GM21367 (cell line): ENCODE results near the gene GBP6.
"Not testable (repeated sequence)": the region's sequence is repeated elsewhere in the genome, so short reads cannot be mapped to it uniquely, and the experiment has no call there.

Experiments used
- ATAC-seq: cut with Tn5 transposase; IDR thresholded peaks from one replicate; pipeline ENCODE4 v1.9.1; 2021; ENCODE audit not compliant: unreplicated experiment

GBP6 gene

DNA sequence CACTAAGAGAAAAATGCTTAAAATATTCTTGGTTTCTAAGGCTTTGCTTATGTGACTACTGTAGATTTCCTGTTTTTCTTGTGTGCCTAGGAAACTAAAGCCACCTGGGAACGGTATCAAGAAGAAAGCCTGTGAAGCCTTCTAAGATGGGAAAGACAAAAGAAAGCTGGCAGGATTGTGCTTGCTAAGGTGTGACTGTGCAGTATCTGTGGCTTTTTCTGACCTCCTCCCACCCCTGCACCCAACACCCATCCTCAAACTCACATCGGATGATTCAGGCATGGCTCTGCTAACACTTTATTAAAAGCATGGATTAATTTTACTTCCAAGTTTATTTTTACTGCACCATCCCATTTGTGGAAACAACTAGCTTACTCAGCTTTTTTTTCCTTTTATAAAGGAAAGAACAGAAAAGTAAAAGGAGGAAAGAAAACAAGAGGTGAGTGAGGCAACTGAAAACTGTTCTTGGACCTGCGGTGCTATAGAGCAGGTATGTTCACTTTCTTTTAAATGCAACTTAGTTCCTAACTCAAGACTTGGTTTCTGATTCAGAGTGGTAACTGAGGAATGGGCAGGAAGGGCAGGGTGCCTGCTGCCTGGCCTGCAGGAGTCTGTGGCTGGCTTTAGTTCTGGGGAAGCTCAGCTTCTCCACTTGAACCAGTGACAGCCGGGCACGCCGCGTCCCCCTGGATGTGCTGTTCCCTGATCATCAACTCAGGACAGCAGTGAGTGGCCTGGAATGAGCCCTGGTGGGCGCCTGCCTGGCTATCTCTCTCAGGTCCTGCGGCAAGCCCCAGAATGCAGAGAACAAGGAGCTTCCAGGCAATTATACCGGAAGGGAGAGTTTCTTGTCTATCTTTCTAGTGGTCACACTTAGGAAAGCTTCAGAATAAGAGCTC, at the start of gene GBP6:
GBP6 (plus strand) TSS at position 422 of the 899 bp plus-strand sequence. CDS start 4,493 bp downstream, outside the sequence.
- peak; percentile 22 for ATAC-seq

DNA sequence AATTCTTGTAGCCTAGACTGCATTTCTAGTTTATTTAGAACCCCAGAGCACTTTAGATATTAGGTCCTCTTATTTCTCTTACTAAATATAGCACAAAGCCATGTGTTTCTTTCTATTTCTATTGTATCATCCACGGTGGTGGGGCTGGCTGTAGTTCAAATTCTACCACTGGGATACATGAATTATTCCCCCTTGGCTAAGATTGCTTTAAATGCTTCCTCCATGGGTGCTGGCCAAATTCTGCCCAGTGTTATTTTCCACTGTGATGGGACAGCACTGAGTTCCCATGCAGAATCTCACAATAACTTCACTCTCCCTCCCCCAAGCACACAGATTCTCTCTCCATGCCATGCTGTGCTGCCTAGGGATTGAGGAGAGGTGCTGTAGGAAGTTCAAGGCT, 41.5 kb upstream of the GBP6 start:
- no peak for ATAC-seq

- ATAC-seq = no peak
Measured at GRCh38 chr1:89331890-89332289, 32.0 kb upstream of the GBP6 start.

DNA sequence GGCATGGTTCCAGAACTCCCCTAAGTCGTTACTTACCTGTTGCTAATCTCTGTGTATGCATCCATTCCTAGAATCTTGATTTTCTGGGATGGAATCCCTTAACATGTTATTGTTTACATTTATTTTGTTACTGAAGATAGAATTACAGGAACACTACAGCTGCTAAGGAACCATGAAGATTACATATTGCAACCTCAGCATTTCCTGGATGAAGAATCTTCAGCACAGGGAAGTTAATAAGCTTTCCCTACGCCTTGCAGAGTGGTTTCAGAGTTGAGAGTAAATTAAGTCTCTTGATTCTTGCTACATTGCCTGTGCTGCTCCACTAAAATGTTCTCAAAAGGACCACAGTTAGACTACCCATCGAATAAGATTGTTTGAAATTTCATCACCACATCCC, 31.4 kb upstream of the GBP6 start:
- no peak for ATAC-seq

DNA sequence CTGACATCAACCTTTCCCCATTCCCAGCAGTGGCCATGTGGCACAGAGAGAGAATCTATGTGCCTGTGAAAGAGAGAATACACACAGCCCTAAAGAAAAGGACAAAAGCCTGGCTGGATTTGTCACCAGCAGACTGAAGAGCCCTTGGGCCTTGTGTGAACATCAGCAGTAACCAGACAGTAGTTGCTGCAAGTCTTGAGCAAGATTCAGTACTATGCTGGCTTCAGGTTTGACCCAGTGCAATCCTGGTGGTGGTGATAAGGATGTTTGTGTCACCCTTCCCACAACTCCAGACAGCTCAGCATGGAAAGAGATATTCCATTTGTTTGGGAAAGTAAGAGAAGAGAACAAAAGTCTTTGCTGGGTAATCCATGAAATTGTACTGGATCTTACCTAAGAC, 28.4 kb upstream of the GBP6 start:
- ATAC-seq = no peak

DNA sequence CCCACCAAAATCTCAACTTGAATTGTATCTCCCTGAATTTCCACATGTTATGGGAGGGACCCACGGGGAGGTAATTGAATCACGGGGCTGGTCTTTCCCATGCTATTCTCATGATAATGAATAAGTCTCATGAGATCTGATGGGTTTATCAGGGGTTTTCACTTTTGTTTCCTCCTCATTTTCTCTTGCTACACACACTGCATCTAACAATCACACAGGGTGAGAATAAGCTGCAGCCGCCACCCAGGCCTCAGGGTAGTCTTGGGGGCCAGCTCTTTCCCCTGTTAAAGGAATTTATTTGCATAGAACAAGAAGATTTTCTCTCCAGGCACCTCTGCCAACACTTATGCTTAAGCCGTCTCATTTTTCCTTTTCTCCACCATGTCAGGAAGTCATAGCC, 26.0 kb upstream of the GBP6 start:
- no peak for ATAC-seq

GRCh38 chr1:89339039-89339438, 24.8 kb upstream of the GBP6 start:
- no peak for ATAC-seq

DNA sequence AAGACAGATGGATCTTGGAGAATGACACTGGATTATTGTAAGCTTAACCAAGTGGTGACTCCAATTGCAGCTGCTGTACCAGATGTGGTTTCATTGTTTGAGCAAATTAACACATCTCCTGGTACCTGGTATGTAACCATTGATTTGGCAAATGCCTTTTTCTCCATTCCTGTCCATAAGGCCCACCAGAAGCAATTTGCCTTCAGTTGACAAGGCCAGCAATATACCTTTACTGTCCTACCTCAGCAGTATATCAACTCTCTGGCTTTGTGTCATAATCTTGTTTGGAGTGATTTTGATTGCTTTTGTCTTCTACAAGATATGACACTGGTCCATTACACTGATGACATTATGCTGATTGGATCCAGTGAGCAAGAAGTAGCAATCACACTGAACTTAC, 18.4 kb upstream of the GBP6 start:
- not testable (repeated sequence) for ATAC-seq

GRCh38 chr1:89347296-89347695, 16.6 kb upstream of the GBP6 start:
- ATAC-seq = no peak

DNA sequence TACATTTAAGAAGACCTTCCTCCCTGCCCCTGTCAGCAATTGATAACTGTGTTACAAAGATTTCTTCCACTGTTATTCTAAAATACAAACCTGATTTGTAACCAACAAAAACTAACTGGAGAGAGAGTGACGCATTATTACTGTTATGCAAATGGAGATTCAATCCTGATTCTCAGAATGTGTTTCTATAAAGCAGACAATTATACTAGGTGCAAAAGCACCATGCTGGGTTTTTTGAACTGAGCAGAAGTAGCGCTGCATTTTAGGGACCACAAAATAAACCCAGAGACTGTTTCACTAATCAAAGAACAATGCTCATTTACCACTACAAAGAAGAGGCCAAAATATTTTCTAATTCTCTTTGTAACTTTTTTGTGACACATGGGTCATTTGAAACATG, 13.6 kb upstream of the GBP6 start:
- no peak for ATAC-seq

- no peak for ATAC-seq
Measured at GRCh38 chr1:89351597-89352311, 12.1 kb upstream of the GBP6 start.

- ATAC-seq = no peak
Measured at GRCh38 chr1:89352421-89352820, 11.4 kb upstream of the GBP6 start.

- ATAC-seq = no peak
Measured at GRCh38 chr1:89354205-89354604, 9.7 kb upstream of the GBP6 start.

DNA sequence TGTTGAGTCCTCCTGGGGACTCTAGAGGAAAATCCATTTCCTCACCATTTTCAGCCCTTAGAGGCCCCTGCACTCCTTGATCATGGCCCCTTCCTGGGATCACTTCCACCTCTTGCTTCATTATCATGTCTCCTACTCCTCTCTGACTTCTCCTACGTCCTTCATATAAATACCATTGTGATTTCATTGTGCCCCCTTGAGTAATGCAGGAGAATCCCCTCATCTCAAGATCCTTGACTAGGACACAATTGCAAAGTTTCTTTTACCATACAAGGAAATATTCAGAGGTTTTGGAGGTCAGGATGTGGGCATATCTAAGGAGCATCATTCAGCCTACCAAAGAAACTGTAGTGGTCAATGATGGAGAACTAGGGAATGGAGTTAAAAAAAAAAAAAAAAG, 8.8 kb upstream of the GBP6 start:
- no peak for ATAC-seq

DNA sequence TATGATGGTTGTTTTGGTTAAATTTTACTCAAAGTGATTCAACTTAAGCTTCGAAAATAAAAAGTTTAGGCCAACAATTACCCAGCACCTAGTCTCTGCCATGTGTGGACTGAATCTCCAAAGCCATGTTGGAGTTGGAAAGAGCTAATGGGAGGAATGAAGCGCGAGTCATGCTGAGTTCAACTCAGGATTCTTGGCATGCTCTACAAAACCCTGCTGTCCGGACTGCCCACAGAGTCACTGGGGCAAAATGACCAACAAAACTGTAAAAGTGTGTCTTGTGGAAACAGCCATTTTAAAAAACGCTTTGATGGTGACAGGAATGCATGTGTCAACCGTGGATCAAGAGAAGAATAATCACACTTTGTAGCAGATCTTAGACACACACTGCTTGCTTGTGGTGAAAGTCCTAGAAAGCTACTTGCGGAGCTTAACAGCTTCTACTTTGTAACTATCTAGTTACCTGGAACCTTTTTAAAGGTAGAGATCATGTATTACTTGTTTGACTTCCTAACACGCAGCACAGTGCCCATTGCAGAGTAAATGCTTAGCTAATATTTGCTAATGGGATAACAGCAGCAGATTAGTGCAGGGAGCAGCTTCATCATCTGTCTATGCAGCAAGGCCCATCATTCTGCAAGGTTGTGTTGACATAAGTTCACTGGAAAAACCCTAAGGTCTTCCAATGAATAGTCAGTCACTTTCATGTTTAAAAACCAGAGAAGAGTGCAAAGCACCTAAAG, 7.0 kb upstream of the GBP6 start:
- no peak for ATAC-seq

DNA sequence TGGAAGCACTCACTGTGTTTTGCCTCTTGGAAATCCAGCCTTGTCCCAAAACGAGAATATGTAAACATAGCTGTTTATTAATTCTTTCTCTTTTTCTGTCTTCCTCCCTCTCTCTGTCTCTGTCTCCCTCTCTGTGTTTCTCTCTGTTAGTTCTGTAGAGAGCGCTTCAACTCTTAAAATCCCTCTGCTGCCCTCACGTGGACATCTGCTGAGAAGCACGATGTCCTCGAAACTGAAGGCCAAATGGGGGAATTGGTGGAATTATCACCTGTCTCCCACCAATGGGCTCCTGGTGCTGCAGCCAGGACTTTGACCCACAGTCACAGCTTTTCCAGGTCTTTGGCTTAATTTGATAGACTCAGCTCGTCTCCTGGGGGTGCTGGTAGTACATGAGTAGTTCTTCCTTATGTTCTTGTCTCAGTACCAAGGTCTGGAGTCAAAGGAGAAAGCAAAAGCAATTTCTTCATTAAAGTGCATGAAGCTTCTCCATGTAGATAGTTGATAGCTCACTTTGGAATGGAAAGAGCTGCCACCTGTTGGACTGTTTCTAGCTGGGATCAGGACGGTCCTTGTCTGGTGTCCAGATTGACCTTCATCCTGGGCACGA, 5.5 kb upstream of the GBP6 start:
- peak; percentile 55 for ATAC-seq

DNA sequence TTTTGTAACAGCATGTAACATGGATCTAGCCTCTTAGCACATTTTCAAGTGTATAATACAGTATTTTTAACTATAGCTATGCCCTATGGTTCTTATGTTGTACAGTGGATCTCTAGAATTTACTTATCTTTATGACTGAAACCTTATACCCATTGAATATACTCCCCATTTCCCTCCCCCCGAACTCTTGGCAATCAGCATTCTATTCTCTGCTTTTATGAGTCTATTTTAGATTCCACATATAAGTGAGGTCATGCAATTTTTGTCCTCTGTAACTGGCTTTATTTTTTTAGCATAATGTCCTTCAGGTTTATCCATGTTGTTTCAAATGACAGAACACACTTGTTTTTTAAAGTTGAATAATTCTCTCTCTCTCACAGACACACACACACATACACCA, 3.1 kb upstream of the GBP6 start:
- no peak for ATAC-seq

- no peak for ATAC-seq
Measured at GRCh38 chr1:89361681-89362080, 2.2 kb upstream of the GBP6 start.

- ATAC-seq = peak; percentile 84
Measured at GRCh38 chr1:89363196-89363595, 663 bp upstream of the GBP6 start.

GRCh38 chr1:89364954-89365550, 1.2 kb downstream of the GBP6 start:
- ATAC-seq = no peak

DNA sequence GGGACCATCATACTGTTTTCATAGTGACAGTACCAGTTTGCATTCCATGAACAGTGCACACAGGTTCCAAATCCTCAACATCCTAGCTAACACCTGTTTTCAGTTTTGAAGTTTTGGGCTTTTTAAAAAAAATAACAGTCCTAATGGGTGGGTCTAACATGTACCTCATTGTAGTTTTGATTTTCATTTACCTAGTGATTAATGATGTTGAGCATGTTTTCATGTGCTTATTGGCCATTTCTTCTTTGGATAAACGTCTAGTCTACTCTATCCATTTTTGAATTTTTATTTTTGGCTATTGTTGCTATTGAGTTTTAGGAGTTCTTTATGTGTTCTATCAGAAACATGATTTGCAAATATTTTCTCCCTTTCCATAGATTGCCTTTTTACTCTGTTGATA, 3.4 kb downstream of the GBP6 start:
- no peak for ATAC-seq
